ENCODE data around the gene CCT7. TPM values are rescaled to one million over a fixed set of nuclear protein-coding genes. Genes with fewer than 3 reads are reported as not detected.

Gene CCT7
- total RNA-seq, 1 experiment from 2014 or later = 538 TPM

GRCh38 chr2:73239776-73240175 is 5.7 kb downstream of the CCT7 start:
- H3K9me2 ChIP-seq (replicated peaks; ENCODE audit: low read length) = no peaks in the 10 kb centered on the region
- no peaks in the 10 kb centered on the region for H3F3A ChIP-seq (ENCODE audit: low read length, unreplicated experiment)
- no peak overlapping the region for H3K4me2 ChIP-seq (ENCODE audit: low read length)
- ChIA-PET CTCF (no interaction called here), POLR2A (ENCODE audit: unreplicated experiment) (no interaction called here)
- intact Hi-C loops (cut with micrococcal nuclease) = no loop called here
- peak; percentile 14; the same call in 1 of the 2 replicates for ATAC-seq
- no peaks in the 10 kb centered on the region for H3K9me3 ChIP-seq (ENCODE audit: low read length)
- H3K9ac ChIP-seq (ENCODE audit: low read length) = no peak overlapping the region
- no peak for TF ChIP-seq CTCF (conservative IDR thresholded peaks at IDR 0.05; ENCODE audit: low read depth, low read length)
- TF ChIP-seq EZH2phosphoT487 (IDR thresholded peaks at IDR 0.05; ENCODE audit: borderline replicate concordance, low read length) = no peak
- no peak for TF ChIP-seq EZH2 (IDR thresholded peaks at IDR 0.05; ENCODE audit: low read length, unreplicated experiment)
- peaks cover 71% of the 10 kb centered on the region for H4K20me1 ChIP-seq (ENCODE audit: low read length)
- peaks cover 77% of the 10 kb centered on the region for H3K79me2 ChIP-seq (ENCODE audit: low read length)
- no peak overlapping the region for H3K27ac ChIP-seq (ENCODE audit: low read length)
- H3K4me1 ChIP-seq (ENCODE audit: insufficient read depth, low read length) = peaks cover 21% of the 10 kb centered on the region
- no peaks in the 10 kb centered on the region for H3K27me3 ChIP-seq (ENCODE audit: low read length)
- DNase-seq = peak; percentile 38
- no peak overlapping the region for H3K4me3 ChIP-seq (ENCODE audit: low read length)
- BruUV-seq (replicated peaks) = no TSS peak
- H2AFZ ChIP-seq (ENCODE audit: low read length) = no peak overlapping the region
- peaks cover 35% of the 10 kb centered on the region for H3K36me3 ChIP-seq (ENCODE audit: low read depth, low read length)

- no peak for TF ChIP-seq CTCF (conservative IDR thresholded peaks at IDR 0.05; ENCODE audit: low read depth, low read length)
- TF ChIP-seq EZH2phosphoT487 (IDR thresholded peaks at IDR 0.05; ENCODE audit: borderline replicate concordance, low read length) = no peak
- no peak for TF ChIP-seq EZH2 (IDR thresholded peaks at IDR 0.05; ENCODE audit: low read length, unreplicated experiment)
- H2AFZ ChIP-seq (ENCODE audit: low read length) = no peak overlapping the region
- no peak overlapping the region for H3K27ac ChIP-seq (ENCODE audit: low read length)
- peak; percentile 98 for ATAC-seq
- H3K79me2 ChIP-seq (ENCODE audit: low read length) = peaks cover 52% of the 10 kb centered on the region
- no peaks in the 10 kb centered on the region for H3K27me3 ChIP-seq (ENCODE audit: low read length)
- H3K4me1 ChIP-seq (ENCODE audit: insufficient read depth, low read length) = peaks cover 11% of the 10 kb centered on the region
- no peaks in the 10 kb centered on the region for H3K9me3 ChIP-seq (ENCODE audit: low read length)
- ChIA-PET CTCF (interaction anchor here (0.5 to 0.6 kb wide), 2 partner anchors 64 to 381 kb away, joined by 3 to 4 read pairs; no protein-coding TSS in a partner anchor), POLR2A (ENCODE audit: unreplicated experiment) (no interaction called here)
- 0 out of 2 replicates have a peak overlapping the region, but pooled peaks have one; percentile 26 for H3K4me2 ChIP-seq (ENCODE audit: low read length)
- DNase-seq = peak; percentile 96
- intact Hi-C loops (cut with micrococcal nuclease) = no loop called here
- no peaks in the 10 kb centered on the region for H3F3A ChIP-seq (ENCODE audit: low read length, unreplicated experiment)
- no peak overlapping the region for H3K4me3 ChIP-seq (ENCODE audit: low read length)
- H3K36me3 ChIP-seq (ENCODE audit: low read depth, low read length) = peaks cover 69% of the 10 kb centered on the region
- H3K9ac ChIP-seq (ENCODE audit: low read length) = no peak overlapping the region
- H3K9me2 ChIP-seq (replicated peaks; ENCODE audit: low read length) = no peaks in the 10 kb centered on the region
- BruUV-seq (replicated peaks) = no TSS peak
- peaks cover 52% of the 10 kb centered on the region for H4K20me1 ChIP-seq (ENCODE audit: low read length)
Observed at GRCh38 chr2:73243884-73244570, 9.9 kb downstream of the CCT7 start.

GRCh38 chr2:73244580-73244979 is 10.5 kb downstream of the CCT7 start:
- ChIA-PET CTCF (interaction anchor here (0.5 kb wide), 1 partner anchor 65 kb away, joined by 4 read pairs; no protein-coding TSS in a partner anchor), POLR2A (ENCODE audit: unreplicated experiment) (no interaction called here)
- TF ChIP-seq CTCF (conservative IDR thresholded peaks at IDR 0.05; ENCODE audit: low read depth, low read length) (no peak), EZH2 (IDR thresholded peaks at IDR 0.05; ENCODE audit: low read length, unreplicated experiment) (no peak), EZH2phosphoT487 (IDR thresholded peaks at IDR 0.05; ENCODE audit: borderline replicate concordance, low read length) (no peak)
- peaks cover 74% of the 10 kb centered on the region for H3K36me3 ChIP-seq (ENCODE audit: low read depth, low read length)
- no peak overlapping the region for H3K4me3 ChIP-seq (ENCODE audit: low read length)
- DNase-seq (no peak), ATAC-seq (no peak)
- no peak overlapping the region for H3K27ac ChIP-seq (ENCODE audit: low read length)
- H3F3A ChIP-seq (ENCODE audit: low read length, unreplicated experiment) = no peaks in the 10 kb centered on the region
- intact Hi-C loops (cut with micrococcal nuclease) = no loop called here
- peaks cover 47% of the 10 kb centered on the region for H3K79me2 ChIP-seq (ENCODE audit: low read length)
- no peak overlapping the region for H2AFZ ChIP-seq (ENCODE audit: low read length)
- no peaks in the 10 kb centered on the region for H3K9me2 ChIP-seq (replicated peaks; ENCODE audit: low read length)
- no peaks in the 10 kb centered on the region for H3K27me3 ChIP-seq (ENCODE audit: low read length)
- H3K9me3 ChIP-seq (ENCODE audit: low read length) = no peaks in the 10 kb centered on the region
- peaks cover 50% of the 10 kb centered on the region for H4K20me1 ChIP-seq (ENCODE audit: low read length)
- H3K4me1 ChIP-seq (ENCODE audit: insufficient read depth, low read length) = peaks cover 11% of the 10 kb centered on the region
- H3K4me2 ChIP-seq (ENCODE audit: low read length) = no peak overlapping the region
- no peak overlapping the region for H3K9ac ChIP-seq (ENCODE audit: low read length)
- no TSS peak for BruUV-seq (replicated peaks)

Measured in PC-3 (cell line).